Subcutaneous abdominal adipose tissue (tissue), 5 donors: ENCODE results near the gene CPLANE1.

Source experiments
- H3K27ac ChIP-seq: one replicate; pipeline ENCODE4 v1.7.0; 2013; ENCODE audit warnings: low read depth, mild to moderate bottlenecking, inconsistent platforms, low read length, moderate library complexity
- H3K27me3 ChIP-seq, 5 donors: one replicate each; pipeline ENCODE4 v1.7.0; 2013; ENCODE audit warnings: low read length in 5 of 5, inconsistent platforms in 1 of 5; ENCODE audit not compliant: control insufficient read depth in 5 of 5, insufficient read depth in 4 of 5
- H3K36me3 ChIP-seq, 5 donors: one replicate each; pipeline ENCODE4 v1.7.0; 2013; ENCODE audit warnings: low read length in 5 of 5; ENCODE audit not compliant: control insufficient read depth in 5 of 5, insufficient read depth in 5 of 5
- H3K4me1 ChIP-seq, 5 donors: one replicate each; pipeline ENCODE4 v1.7.0; 2013; ENCODE audit warnings: low read length in 5 of 5, mild to moderate bottlenecking in 3 of 5, moderate library complexity in 1 of 5; ENCODE audit not compliant: control insufficient read depth in 5 of 5, insufficient read depth in 5 of 5
- H3K4me3 ChIP-seq, 5 donors: one replicate each; pipeline ENCODE4 v1.7.0; 2013; ENCODE audit warnings: low read length in 5 of 5, low read depth in 1 of 5
- H3K9ac ChIP-seq, 5 donors: one replicate each; pipeline ENCODE4 v1.7.0; 2013; ENCODE audit warnings: low read length in 5 of 5, mild to moderate bottlenecking in 4 of 5, moderate library complexity in 3 of 5
- H3K9me3 ChIP-seq, 5 donors: one replicate each; pipeline ENCODE4 v1.7.0; 2013; ENCODE audit warnings: low read length in 5 of 5; ENCODE audit not compliant: control insufficient read depth in 5 of 5
- donor health status: healthy.
- donor health status: healthy.
- donor health status: healthy.
- donor health status: healthy.
- donor health status: healthy.

Gene CPLANE1

DNA sequence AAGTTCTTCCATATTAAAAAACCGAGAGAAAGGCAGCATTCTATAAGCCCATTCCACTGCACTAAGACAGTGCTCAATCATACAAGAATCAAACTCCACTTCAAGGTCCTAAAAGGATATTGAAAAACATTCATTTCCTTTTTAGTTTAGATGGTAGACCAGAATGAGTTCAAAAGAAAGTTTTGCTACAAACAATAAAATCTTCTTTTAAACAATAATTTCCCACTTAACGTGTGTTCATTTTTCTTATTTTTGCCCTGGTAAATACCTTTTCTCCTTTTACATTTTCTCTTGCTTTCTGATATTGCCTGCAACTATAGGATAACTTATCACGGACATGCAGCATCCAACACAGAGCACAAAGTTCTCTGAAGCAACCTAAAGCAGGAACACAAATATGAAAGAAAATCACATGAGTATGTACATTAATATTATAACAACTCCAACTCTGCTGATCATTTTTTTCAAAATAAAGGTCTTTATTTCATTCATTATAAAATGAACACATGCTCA, 61.7 kb downstream of the CPLANE1 start:
- Histone ChIP-seq H3K4me3 (no peak overlapping the region), H3K27me3 (no peaks in the 10 kb centered on the region), H3K4me1 (no peaks in the 10 kb centered on the region), H3K27ac (no peak overlapping the region), H3K9ac (no peak overlapping the region), H3K9me3 (no peaks in the 10 kb centered on the region), H3K36me3 (peaks cover 28 to 62% (median 51%) of the 10 kb centered on the region in 5 donors)

DNA sequence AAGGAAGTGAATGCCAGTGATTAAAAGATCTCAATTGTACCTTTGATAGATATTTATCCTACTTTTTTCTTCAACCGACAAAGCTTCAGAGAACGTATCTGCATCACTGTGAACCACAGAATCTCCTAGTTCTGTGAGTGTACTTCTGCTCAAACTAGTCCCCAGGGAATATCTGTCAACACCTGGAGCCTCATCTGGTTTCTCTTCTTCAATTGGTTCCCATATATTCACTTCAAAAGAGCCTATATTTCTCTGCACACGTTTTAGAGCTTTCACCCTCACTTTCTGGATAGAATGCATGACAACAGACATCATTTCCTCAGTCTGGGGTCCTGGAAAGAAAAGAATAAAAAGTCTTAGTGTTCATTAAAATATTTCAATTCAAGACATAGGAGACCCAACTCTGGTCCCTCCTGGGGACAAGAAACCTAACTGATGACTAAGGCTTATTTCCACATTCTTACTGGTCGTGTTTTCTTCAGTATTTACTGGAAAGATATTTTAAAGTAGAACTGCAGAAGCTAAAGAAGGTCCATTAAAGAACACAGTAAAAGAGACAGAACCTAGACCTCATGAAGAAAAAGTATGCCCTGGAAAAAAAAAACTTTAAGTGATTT, 64.3 kb downstream of the CPLANE1 start:
- Histone ChIP-seq H3K27me3 (no peaks in the 10 kb centered on the region), H3K9ac (no peak overlapping the region), H3K4me3 (no peak overlapping the region), H3K4me1 (no peaks in the 10 kb centered on the region), H3K36me3 (peaks cover 22 to 57% (median 42%) of the 10 kb centered on the region in 5 donors), H3K27ac (no peak overlapping the region), H3K9me3 (no peaks in the 10 kb centered on the region)

DNA sequence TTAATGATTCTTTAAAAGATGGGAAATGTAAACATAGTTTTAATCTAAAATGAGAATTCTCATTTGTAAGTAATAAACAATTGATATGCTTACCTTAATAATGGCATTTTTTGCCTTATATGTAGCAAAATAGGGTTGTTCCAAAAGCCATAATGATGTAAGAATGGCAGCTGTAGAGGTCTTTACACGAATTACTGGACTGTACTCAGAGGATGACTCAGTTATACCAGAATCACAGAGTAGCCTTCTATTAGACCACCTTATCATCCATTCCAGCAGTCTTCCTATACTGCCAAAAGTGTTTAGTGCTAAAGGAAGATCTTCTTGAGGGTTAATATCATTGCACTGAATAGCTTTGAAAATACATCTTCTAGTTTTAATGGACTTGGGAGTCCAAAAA, 66.5 kb downstream of the CPLANE1 start:
- Histone ChIP-seq H3K4me1 (no peaks in the 10 kb centered on the region), H3K27me3 (no peaks in the 10 kb centered on the region), H3K9me3 (no peaks in the 10 kb centered on the region), H3K36me3 (peaks cover 20 to 64% (median 50%) of the 10 kb centered on the region in 5 donors), H3K4me3 (no peak overlapping the region), H3K9ac (no peak overlapping the region), H3K27ac (no peak overlapping the region)

DNA sequence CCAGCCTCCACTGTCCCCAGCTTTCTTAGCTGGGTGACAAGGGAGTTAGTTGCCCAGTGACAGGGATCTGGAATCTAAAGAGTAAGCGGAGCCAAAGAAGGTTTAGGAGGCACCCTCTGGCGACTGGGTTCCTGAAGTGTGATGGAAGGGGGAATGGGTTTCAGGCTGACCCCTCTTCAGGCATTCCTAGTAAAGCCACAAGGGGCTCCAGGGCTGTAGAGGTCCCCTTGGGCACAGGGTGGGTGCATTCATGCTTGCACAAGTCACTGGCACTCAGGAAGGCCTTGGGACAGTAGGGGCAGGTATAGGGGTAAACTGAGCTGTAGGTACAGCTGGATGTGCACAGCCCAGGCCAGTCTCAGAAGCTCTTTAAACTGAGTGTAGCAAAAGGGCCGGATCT, 74.2 kb downstream of the CPLANE1 start:
- peaks cover 50 to 81% (median 80%) of the 10 kb centered on the region in 5 donors for H3K36me3 ChIP-seq

DNA sequence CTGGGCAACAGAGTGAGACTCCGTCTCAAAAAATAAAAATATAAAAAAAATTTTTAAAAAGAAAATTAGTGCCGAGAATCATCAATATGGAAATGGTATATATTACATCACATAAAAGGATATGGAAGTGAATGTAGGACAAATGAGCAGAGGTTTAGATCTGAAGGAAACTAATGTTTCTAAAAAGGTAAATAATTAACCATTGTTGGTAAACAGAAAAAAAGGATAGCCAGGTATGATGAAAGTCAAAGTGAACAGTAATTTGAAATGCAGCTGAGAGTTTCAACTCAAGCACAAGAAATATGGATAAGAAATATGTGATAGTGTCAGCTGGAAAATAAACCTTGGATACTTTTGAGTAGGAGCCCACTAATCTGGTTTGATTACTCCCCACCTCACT, 76.2 kb downstream of the CPLANE1 start:
- no peaks in the 10 kb centered on the region for H3K27me3 ChIP-seq
- peaks cover 58 to 92% (median 84%) of the 10 kb centered on the region in 5 donors for H3K36me3 ChIP-seq
- H3K9me3 ChIP-seq, result no peaks in the 10 kb centered on the region
- H3K27ac ChIP-seq, result no peak overlapping the region
- no peak overlapping the region for H3K4me3 ChIP-seq
- no peaks in the 10 kb centered on the region for H3K4me1 ChIP-seq
- H3K9ac ChIP-seq, result no peak overlapping the region

More for the DNA sequence above, 74.2 kb downstream of the CPLANE1 start:
- H3K9me3 ChIP-seq, result no peaks in the 10 kb centered on the region
- H3K4me3 ChIP-seq, result no peak overlapping the region
- no peak overlapping the region for H3K9ac ChIP-seq
- H3K27ac ChIP-seq, result no peak overlapping the region
- no peaks in the 10 kb centered on the region for H3K4me1 ChIP-seq
- H3K27me3 ChIP-seq, result no peaks in the 10 kb centered on the region

DNA sequence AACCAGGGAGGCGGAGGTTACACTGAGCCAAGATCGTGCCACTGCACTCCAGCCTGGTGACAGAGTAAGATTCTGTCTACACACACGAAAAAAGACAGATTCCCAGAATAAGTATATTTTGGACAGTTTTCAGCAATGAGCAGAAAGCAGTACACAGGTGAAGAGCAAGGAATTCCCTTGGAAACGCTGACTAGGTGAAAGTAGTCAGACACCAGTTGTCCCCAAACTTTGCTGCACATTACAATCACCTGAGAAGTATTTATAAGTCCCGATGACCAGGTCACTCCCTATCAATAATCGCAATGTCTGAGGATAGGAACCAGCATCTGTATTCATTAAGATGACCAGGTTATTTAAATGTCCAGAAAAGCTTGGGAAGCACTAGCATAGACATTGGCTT, 78.3 kb downstream of the CPLANE1 start:
- H3K27ac ChIP-seq, result no peak overlapping the region
- H3K36me3 ChIP-seq, result peaks cover 61 to 92% (median 80%) of the 10 kb centered on the region in 5 donors
- no peaks in the 10 kb centered on the region for H3K4me1 ChIP-seq
- H3K27me3 ChIP-seq, result no peaks in the 10 kb centered on the region
- H3K9ac ChIP-seq, result no peak overlapping the region
- H3K4me3 ChIP-seq, result no peak overlapping the region
- H3K9me3 ChIP-seq, result no peaks in the 10 kb centered on the region

DNA sequence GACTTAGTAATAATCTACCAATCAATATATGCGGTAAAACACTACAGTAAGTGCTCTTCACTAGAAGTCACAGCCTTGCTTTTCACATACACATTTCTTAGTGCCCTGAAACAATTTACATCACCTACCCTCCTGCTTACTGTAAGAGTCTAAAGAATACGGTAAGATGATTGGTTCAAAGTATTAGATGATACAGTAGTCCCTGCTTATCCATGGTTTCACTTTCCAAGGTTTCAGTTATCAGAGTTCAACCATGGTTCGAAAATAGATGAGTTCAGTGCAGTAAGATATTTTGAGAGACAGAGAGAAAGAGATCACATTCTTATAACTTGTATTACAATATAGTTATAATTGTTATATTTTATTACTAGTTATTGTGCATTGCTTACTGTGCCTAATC, 83.0 kb downstream of the CPLANE1 start:
- peaks cover 41 to 63% (median 50%) of the 10 kb centered on the region in 5 donors for H3K36me3 ChIP-seq
- no peaks in the 10 kb centered on the region for H3K4me1 ChIP-seq
- H3K27ac ChIP-seq, result no peak overlapping the region
- H3K4me3 ChIP-seq, result no peak overlapping the region
- no peaks in the 10 kb centered on the region for H3K9me3 ChIP-seq
- no peak overlapping the region for H3K9ac ChIP-seq
- no peaks in the 10 kb centered on the region for H3K27me3 ChIP-seq

DNA sequence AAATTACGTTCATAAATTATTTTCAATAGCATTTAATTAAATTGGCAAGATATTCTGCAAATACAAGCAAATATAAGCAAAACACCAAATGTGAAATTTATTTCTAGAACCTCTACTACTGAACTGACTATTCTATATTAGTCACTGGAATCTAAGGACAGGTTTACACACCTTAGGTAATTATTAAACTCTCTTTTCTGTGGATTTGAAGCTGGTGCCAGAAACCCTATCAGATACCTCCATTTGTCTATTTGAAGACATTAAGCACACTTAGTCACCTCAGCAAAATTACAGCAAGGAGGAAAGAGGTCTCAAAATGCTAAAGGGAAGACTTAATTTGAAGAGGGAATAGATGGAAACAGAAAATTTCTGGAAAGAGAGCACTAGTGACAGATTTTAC, 83.4 kb downstream of the CPLANE1 start:
- Histone ChIP-seq H3K9ac (no peak overlapping the region), H3K36me3 (peaks cover 36 to 59% (median 46%) of the 10 kb centered on the region in 5 donors), H3K9me3 (no peaks in the 10 kb centered on the region), H3K27me3 (no peaks in the 10 kb centered on the region), H3K4me1 (no peaks in the 10 kb centered on the region), H3K4me3 (no peak overlapping the region), H3K27ac (no peak overlapping the region)

DNA sequence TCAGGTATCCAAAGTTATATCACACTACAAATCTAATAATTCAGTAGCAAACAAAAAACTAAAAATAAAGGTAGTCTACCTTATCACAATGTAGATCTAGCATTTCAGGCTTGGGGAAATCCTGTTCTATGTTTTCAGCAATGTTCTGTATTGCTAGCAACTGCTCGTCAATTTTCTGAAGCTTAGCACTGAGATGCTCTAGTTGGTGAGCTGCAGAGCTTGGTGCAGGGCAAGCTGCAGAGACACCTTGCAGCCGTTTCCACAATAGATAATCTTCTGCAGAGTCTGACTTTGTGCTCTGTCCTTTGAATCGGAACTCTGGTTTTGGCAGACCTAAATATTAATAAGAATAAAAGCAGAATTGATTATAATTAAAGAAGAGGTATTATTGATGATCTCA, 95.5 kb downstream of the CPLANE1 start:
- no peaks in the 10 kb centered on the region for H3K9me3 ChIP-seq
- H3K4me3 ChIP-seq, result no peak overlapping the region
- H3K4me1 ChIP-seq, result no peaks in the 10 kb centered on the region
- H3K27me3 ChIP-seq, result no peaks in the 10 kb centered on the region
- no peak overlapping the region for H3K27ac ChIP-seq
- peaks cover 36 to 71% (median 58%) of the 10 kb centered on the region in 5 donors for H3K36me3 ChIP-seq
- no peak overlapping the region for H3K9ac ChIP-seq

DNA sequence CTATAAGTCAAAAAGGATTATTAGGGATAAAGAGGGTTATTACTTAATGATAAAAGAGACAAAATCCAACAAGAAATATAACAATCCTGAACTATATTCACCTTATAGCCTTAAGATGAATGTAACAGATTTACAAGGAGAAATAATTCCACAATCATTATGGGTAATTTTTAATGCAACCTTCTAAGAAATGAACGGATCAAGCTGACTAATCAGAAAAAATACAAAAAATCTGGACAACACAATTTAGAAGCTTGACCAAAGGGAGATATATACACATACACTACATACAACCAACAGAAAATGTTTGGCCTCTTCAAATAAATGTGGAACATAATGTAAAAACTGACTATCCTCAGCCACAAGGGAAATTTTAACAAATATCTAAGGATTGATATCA, 102.3 kb downstream of the CPLANE1 start:
- Histone ChIP-seq H3K36me3 (peaks cover 17 to 40% (median 34%) of the 10 kb centered on the region in 5 donors), H3K9me3 (peaks cover 3 to 6% (median 4%) of the 10 kb centered on the region in 5 donors), H3K4me1 (no peaks in the 10 kb centered on the region), H3K27ac (no peak overlapping the region), H3K4me3 (no peak overlapping the region), H3K9ac (no peak overlapping the region), H3K27me3 (no peaks in the 10 kb centered on the region)
